Measurements from ENCODE around the gene ACSF3.
"Not testable (repeated sequence)": the region's sequence is repeated elsewhere in the genome, so short reads cannot be mapped to it uniquely, and the experiment has no call there.

Gene ACSF3

DNA sequence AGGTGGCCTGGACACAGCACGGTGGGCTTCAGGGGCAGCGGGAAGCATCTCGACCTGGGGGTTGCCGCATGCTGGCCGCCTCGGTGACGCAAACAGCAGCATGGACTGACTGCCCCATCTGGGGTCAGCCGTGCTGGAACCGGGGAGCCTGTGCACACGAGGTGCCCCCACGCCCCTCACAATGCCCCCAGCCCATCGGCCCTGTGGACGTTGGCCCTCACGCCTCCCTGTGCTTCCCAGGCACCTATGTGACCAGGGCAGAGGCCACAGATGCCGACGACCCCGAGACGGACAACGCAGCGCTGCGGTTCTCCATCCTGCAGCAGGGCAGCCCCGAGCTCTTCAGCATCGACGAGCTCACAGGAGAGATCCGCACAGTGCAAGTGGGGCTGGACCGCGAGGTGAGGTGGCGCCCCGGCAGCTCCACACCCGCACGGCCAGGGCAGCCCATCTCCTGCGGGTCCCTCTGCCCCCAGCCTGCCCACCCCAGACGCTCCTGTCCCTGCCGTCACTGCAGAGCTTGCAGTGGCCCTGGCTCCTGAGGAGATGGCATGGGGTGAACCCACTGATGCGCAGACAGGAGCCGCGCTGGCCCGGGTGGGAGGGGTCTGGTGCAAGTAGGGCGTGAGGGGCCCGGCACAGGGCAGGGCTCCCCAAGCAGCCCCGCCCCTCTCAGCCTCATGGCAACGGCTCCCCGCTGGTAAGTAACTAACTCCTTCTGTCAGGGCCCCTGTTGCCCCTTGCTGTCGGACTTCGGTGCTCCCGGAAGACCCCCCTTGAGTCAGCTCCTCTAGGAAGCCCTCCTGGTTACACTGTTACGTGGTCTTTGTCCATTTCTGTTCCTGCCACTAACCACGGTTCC, 91.5 kb downstream of the ACSF3 start:
- TF ChIP-seq CTCF (conservative IDR thresholded peaks at IDR 0.05; ENCODE audit: low read length), result no peak
- DNase-seq (ENCODE audit: low read depth), result no peak
- H3K4me3 ChIP-seq (ENCODE audit: low read length), result no peak overlapping the region

DNA sequence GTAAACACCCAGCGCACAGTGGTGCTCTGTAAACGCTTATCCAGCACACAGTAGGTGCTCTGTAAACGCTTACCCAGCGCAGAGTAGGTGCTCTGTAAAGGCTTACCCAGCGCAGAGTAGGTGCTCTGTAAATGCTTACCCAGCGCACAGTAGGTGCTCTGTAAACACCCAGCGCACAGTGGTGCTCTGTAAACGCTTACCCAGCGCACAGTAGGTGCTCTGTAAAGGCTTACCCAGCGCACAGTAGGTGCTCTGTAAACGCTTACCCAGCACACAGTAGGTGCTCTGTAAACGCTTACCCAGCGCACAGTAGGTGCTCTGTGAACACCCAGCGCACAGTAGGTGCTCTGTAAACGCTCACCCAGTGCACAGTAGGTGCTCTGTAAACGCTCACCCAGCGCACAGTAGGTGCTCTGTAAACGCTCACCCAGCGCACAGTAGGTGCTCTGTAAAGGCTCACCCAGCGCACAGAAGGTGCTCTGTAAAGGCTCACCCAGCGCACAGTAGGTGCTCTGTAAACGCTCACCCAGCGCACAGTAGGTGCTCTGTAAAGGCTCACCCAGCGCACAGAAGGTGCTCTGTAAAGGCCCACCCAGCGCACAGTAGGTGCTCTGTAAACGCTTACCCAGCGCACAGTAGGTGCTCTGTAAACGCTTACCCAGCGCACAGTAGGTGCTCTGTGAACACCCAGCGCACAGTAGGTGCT, 92.4 kb downstream of the ACSF3 start:
- not testable (repeated sequence) for H3K4me3 ChIP-seq (ENCODE audit: low read length); DNase-seq (ENCODE audit: low read depth)

DNA sequence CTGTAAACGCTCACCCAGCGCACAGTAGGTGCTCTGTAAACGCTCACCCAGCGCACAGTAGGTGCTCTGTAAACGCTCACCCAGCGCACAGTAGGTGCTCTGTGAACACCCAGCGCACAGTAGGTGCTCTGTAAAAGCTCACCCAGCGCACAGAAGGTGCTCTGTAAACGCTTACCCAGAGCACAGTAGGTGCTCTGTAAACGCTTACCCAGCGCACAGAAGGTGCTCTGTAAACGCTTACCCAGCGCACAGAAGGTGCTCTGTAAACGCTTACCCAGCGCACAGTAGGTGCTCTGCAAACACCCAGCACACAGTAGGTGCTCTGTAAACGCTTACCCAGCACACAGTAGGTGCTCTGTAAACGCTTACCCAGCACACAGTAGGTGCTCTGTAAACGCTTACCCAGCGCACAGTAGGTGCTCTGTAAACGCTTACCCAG, 93.0 kb downstream of the ACSF3 start:
- not testable (repeated sequence) for DNase-seq (ENCODE audit: low read depth); H3K4me3 ChIP-seq (ENCODE audit: low read length)

DNA sequence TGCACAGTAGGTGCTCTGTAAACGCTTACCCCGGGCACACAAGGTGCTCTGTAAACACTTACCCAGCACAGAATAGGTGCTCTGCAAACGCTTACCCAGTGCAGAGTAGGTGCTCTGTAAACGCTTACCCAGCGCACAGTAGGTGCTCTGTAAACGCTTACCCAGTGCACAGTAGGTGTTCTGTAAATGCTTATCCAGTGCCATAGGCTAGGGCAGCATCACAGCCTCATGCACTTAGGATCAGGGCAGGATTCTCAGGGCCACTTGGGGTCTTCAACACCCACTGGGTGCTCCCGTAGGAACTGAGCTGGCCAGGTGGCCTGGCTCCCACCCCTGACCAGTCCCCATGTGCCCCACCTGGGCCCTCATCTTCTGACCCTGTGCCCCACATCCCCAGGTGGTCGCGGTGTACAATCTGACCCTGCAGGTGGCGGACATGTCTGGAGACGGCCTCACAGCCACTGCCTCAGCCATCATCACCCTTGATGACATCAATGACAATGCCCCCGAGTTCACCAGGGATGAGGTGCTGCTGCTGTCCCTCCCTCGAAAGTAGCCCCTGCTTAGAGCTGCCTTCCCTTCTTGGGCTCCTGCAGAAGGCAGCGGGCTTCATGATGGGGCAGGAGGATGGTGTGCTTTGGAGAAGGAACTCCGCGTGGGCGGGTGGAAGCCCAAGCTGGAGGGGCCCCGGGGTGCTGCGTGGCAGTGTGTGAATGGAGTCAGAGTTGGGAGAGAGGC, 93.5 kb downstream of the ACSF3 start:
- DNase-seq (ENCODE audit: low read depth), result no peak
- no peak overlapping the region for H3K4me3 ChIP-seq (ENCODE audit: low read length)
- no peak for TF ChIP-seq CTCF (conservative IDR thresholded peaks at IDR 0.05; ENCODE audit: low read length)

DNA sequence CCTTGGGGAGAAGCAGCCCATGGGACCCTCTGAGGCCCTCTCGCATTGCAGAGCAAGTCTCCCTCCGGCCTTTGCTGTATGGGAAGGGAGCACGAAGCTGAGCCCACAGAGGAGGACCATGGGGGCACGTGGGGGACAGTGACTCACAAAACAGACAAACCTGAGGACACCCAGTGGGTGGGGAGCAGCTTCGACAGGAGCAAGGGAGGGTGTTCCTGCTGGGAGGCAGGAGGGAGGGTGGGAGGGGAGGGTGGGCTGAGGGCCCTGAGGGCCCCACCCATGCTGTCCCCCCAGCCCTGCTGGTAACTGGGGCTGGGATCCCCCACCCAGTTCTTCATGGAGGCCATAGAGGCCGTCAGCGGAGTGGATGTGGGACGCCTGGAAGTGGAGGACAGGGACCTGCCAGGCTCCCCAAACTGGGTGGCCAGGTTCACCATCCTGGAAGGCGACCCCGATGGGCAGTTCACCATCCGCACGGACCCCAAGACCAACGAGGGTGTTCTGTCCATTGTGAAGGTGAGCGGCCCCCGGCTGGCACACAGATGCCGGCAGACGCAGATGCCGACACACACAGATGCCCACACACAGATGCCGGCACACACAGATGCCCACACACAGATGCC, 94.2 kb downstream of the ACSF3 start:
- H3K4me3 ChIP-seq (ENCODE audit: low read length), result no peak overlapping the region
- TF ChIP-seq CTCF (conservative IDR thresholded peaks at IDR 0.05; ENCODE audit: low read length), result no peak
- DNase-seq (ENCODE audit: low read depth), result no peak

DNA sequence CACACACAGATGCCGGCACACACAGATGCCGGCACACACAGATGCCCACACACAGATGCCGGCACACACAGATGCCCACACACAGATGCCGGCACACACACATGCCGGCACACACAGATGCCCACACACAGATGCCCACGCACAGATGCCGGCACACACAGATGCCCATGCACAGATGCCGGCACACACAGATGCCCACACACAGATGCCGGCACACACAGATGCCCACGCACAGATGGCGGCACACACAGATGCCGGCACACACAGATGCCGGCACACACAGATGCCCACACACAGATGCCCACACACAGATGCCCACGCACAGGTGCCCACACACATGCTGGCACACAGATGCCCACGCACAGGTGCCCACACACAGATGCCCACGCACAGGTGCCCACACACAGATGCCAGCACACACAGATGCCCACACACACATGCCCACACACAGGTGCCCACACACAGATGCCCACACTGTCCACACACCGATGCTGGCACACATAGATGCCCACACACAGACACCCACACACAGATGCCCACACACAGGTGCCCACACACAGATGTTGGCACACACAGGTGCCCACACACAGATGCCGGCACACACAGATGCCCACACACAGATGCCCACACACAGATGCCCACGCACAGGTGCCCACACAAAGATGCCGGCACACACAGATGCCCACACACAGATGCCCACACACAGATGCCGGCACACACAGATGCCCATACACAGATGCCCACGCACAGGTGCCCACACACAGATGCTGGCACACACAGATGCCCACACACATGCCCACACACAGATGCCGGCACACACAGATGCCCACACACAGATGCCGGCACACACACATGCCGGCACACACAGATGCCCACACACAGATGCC, 95.1 kb downstream of the ACSF3 start:
- DNase-seq (ENCODE audit: low read depth); H3K4me3 ChIP-seq (ENCODE audit: low read length): not testable (repeated sequence)

- no peak for TF ChIP-seq CTCF (conservative IDR thresholded peaks at IDR 0.05; ENCODE audit: low read length)
- no peak overlapping the region for H3K4me3 ChIP-seq (ENCODE audit: low read length)
- DNase-seq (ENCODE audit: low read depth), result no peak
These were observed 95.8 kb downstream of the ACSF3 start for GRCh38 chr16:89189358-89190025.
